HUES64 (cell line): ENCODE results near the gene HOATZ.
A peak's percentile ranks its signal among the peaks of the same experiment; 100 is the strongest.

Source experiments
- H3K27ac ChIP-seq: 2 replicates; pipeline ENCODE4 v1.7.0; 2013; ENCODE audit warnings: low read depth, low read length, inconsistent platforms
- H3K27me3 ChIP-seq: 2 replicates; pipeline ENCODE4 v1.6.1; 2013; ENCODE audit warnings: mild to moderate bottlenecking, low read length; ENCODE audit not compliant: insufficient read depth
- H3K36me3 ChIP-seq: 2 replicates; pipeline ENCODE4 v1.6.1; 2013; ENCODE audit warnings: mild to moderate bottlenecking, low read length; ENCODE audit not compliant: insufficient read depth
- H3K4me1 ChIP-seq: 2 replicates; pipeline ENCODE4 v1.6.1; 2013; ENCODE audit warnings: mild to moderate bottlenecking, low read length, moderate library complexity; ENCODE audit not compliant: insufficient read depth
- H3K4me3 ChIP-seq: 2 replicates; pipeline ENCODE4 v1.5.1; 2013; ENCODE audit warnings: mild to moderate bottlenecking, low read length, moderate library complexity
- H3K9ac ChIP-seq: 2 replicates; pipeline ENCODE4 v1.6.1; 2013; ENCODE audit warnings: mild to moderate bottlenecking, low read depth, low read length
- H3K9me3 ChIP-seq: 2 replicates; pipeline ENCODE4 v1.6.1; 2013; ENCODE audit warnings: low read depth, low read length; ENCODE audit not compliant: insufficient read depth
- WGBS: fragments of 150-250, 120-280 bp; methylation state at CpG from one replicate; pipeline ENCODE4 v1.1.7; 2013; ENCODE audit warnings: missing lambda C conversion rate; 5-methylcytosine and 5-hydroxymethylcytosine counted together

HOATZ gene

DNA sequence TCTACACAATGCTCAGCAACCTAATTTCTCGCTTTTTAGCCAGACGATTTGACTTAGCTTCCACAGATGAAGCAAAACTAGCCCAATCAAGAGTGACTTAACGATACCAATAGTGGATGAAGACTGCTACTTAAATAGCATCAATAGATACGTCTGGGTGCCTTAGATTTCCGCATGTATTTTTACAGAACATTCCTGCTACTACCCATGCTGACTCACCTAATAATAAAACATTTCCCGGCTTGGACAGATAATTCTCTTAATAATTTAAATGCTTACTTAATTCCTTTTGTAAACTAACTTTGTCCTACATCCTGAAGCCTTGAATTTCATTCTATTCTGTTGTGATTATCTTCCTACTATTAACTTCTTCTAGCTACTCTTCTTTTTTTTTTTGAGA, 20.7 kb downstream of the HOATZ start:
- H3K4me3 ChIP-seq: no peak overlapping the region
- H3K9ac ChIP-seq: no peak overlapping the region
- H3K27ac ChIP-seq: no peak overlapping the region
- peaks cover 25% of the 10 kb centered on the region for H3K27me3 ChIP-seq
- H3K4me1 ChIP-seq: peaks cover 25% of the 10 kb centered on the region; the same call in 1 of the 2 replicates
- H3K36me3 ChIP-seq: no peaks in the 10 kb centered on the region
- no peaks in the 10 kb centered on the region; the same call in 1 of the 2 replicates for H3K9me3 ChIP-seq
- WGBS: 93% methylated on average over 6 of the region's 6 CpGs

DNA sequence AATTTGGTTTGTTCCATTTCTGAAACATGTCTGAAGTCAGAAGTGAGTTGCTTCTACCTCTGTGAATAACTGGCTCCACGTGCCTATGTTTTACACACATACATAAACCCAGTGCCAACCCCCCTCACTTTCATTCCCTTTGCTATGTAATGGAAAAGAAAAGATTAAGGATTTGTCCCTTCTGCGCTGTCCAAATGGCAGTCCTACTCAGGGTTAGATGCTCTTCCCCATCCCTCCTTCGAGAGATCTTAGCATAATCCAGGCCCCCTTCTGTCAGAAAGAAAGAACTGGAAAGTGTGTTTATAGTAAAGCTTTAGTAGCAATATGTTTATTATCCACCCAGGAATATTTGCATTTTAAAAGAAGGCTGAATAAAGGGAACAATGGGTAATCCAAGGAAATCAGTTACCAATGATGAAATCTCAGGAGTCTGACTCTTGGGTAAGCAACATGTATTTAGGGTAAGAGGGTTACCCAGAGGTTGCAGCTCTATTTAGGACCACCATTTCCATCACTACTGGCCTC, 22.8 kb downstream of the HOATZ start:
- WGBS: 57% methylated on average over 3 of the region's 3 CpGs
- Histone ChIP-seq H3K4me3 (no peak overlapping the region), H3K9ac (no peak overlapping the region), H3K4me1 (peaks cover 21% of the 10 kb centered on the region; the same call in 1 of the 2 replicates), H3K36me3 (no peaks in the 10 kb centered on the region), H3K9me3 (no peaks in the 10 kb centered on the region; the same call in 1 of the 2 replicates), H3K27ac (no peak overlapping the region), H3K27me3 (peaks cover 46% of the 10 kb centered on the region)

DNA sequence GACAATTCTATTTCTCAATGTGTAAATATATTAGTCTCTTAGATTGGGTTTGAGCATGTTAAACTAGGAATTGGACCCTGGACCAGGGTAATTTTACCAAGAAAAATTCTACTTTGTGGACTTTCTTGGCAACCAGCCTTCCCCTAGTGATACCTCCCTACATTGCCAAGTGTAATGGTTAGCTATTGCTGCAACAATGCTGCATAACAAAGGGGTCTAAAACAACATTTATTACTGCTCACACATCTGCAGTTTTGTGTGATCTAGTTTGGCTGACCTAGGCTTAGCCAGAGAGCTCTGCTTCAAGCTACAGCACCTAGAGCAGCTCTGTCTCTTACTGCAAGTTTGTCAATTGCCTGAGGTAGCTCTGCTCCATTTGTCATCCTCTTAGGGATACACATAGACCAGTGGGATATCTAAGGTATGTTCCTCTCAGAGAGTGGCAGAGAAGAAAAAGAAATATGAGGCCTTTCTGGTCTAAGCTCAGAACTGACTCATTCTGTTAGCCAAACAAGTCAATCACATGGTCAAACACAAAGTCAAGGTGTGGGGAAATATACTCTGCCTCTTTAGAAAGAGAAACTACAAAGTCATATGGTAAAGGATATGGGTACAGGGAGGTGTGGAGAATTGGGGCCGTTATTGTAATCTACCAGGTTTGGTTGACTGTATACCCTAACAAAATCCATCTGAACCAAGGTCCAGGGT, 24.0 kb downstream of the HOATZ start:
- Histone ChIP-seq H3K4me3 (no peak overlapping the region), H3K27me3 (peaks cover 57% of the 10 kb centered on the region), H3K9ac (no peak overlapping the region), H3K27ac (no peak overlapping the region), H3K4me1 (peaks cover 14% of the 10 kb centered on the region; the same call in 1 of the 2 replicates), H3K9me3 (no peaks in the 10 kb centered on the region; the same call in 1 of the 2 replicates), H3K36me3 (no peaks in the 10 kb centered on the region)
- WGBS: no CpG with 5 or more reads among the region's 1 CpG

DNA sequence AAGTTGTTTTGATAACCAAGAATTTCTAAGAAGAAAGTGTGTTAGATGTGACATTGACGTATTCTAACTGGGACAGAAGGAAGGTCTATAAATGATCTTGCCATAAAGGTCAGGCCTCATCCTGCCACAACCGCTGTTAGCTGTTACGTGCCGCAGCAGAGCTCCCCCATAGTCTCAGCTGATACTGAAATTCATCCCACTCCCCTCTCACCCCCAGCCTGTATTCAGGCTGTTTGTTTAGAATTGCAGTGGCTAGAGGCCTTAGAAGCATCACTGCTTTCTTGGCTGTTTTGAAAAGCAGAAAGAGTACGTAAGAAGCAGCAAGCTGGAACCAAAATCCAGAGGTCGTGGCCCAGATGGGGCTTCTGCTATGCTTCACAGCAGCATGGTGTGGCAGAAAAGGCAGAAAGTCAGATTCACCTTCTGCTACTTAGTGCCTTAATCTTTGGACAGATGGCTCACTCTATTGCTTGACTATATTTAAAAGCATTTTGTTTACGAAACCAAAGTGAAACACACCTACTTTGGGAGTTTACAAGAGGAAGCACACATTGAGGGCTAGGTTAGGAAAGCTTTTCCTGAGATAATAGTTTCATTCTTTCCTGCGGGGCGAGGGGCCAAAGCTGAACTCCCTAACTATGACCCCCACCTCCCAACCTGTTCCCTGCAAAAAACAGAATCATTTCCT, 25.0 kb downstream of the HOATZ start:
- Histone ChIP-seq H3K27me3 (peaks cover 65% of the 10 kb centered on the region), H3K9me3 (no peaks in the 10 kb centered on the region; the same call in 1 of the 2 replicates), H3K36me3 (no peaks in the 10 kb centered on the region), H3K4me1 (peaks cover 14% of the 10 kb centered on the region; the same call in 1 of the 2 replicates), H3K9ac (no peak overlapping the region), H3K4me3 (peak overlapping the region; percentile 67), H3K27ac (no peak overlapping the region)
- WGBS: 72% methylated on average over 9 of the region's 9 CpGs

DNA sequence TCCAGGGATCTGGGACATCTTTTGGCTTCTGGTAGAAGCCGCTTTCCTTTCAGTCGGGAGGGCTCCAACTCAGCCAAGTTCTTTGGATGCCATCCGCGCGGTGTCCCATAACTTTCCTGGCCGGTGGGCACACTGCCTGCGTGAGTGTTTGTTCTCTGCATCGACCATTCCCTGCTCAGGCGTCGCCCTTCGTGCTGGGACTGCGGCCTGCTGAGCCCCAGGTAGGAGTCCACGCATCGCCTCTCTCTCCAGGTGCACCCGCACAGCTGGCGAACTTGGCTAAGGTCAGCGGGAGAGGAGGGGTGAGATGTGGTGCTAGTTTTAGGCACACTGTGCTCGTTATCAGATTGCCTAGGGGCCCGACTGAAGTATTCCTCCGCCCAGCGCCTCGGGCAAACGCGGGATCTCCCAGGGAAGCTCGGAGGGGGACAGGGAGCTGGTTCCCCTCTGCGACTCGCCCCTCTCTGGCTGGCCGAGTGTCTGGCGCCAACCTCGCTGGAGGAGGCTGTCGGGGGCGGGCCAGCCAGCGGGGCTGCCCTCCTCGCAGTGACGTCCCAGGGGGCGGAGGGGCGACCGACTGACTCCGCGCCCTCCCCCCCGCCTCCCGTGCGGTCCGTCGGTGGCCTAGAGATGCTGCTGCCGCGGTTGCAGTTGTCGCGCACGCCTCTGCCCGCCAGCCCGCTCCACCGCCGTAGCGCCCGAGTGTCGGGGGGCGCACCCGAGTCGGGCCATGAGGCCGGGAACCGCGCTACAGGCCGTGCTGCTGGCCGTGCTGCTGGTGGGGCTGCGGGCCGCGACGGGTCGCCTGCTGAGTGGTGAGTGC, 25.7 kb downstream of the HOATZ start, which contains the start of gene LAYN:
LAYN (plus strand) TSS at position 607 of the 823 bp plus-strand sequence; CDS start at position 731, 124 bp downstream.
- 3% methylated on average over 70 of the region's 70 CpGs for WGBS
- peaks cover 65% of the 10 kb centered on the region for H3K27me3 ChIP-seq

DNA sequence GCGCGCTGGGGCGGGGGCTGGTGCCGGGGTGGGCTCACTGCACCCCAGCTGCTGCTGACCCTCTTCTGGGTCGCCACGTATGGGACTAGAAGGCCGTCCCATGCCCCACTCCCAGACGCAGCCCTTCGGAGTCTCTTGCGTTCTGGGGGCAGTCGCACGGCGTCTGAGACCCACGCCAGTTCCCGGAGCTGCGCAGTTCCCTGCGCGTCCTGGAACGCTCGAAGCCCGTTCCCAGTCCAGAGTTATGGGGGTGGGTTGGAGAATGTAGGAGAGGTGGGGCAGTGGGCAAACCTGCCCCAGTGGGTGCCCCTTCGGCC, 26.3 kb downstream of the HOATZ start:
- H3K4me1 ChIP-seq: peaks cover 14% of the 10 kb centered on the region; the same call in 1 of the 2 replicates
- no peaks in the 10 kb centered on the region; the same call in 1 of the 2 replicates for H3K9me3 ChIP-seq
- under 1% methylated on average over 22 of the region's 22 CpGs for WGBS
- H3K36me3 ChIP-seq: no peaks in the 10 kb centered on the region
- no peak overlapping the region; the same call in 1 of the 2 replicates for H3K9ac ChIP-seq
- peak overlapping the region; percentile 67 for H3K4me3 ChIP-seq
- peaks cover 65% of the 10 kb centered on the region for H3K27me3 ChIP-seq
- H3K27ac ChIP-seq: no peak overlapping the region

More for the DNA sequence above, 25.7 kb downstream of the HOATZ start, which contains the start of gene LAYN:
- Histone ChIP-seq H3K9me3 (no peaks in the 10 kb centered on the region; the same call in 1 of the 2 replicates), H3K27ac (no peak within 1 kb of the TSS), H3K4me3 (peak within 1 kb of the TSS; percentile 67), H3K4me1 (peaks cover 14% of the 10 kb centered on the region; the same call in 1 of the 2 replicates), H3K9ac (peak within 1 kb of the TSS; percentile 55), H3K36me3 (no peaks in the 10 kb centered on the region)

DNA sequence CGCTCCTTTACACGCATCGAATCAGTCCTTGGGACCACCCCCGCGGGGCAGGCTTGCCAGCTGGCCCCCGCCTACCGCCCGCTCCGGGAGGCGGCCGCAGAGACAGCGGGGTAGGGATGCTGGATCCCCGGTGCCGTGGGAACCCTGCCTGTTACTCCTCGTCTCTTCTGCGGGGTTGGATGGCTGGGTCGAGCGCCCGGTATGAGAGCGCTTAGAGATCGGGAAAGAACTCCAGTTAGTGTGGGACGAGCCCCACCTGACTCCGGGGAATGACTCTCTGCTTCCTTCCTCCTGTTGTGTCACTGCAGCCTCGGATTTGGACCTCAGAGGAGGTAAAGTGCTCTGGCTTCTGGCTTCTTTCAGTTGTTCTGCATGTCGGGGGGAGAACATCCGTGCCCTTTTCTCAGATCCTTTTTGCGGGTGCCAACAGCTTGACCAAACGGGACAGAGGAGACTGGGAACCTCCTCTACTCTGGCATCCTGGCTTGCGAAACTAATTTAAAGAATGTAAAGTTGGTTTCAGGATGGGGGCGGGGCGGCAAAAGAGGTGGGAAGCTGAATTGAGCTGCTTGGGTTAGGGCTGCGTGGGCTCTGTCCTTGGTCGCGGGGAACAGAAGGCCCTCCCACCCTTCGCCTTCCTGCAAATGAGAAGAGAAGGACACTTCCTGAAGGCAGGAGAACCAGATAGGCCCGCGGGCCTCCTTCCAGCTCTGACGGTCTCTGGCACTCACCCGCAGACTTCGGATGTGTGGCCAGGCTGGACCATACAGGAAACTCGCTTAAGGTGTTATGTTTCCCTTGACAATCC, 26.9 kb downstream of the HOATZ start:
- peak overlapping the region; percentile 67 for H3K4me3 ChIP-seq
- WGBS: 2% methylated on average over 41 of the region's 41 CpGs
- peaks cover 62% of the 10 kb centered on the region for H3K27me3 ChIP-seq
- no peaks in the 10 kb centered on the region; the same call in 1 of the 2 replicates for H3K9me3 ChIP-seq
- no peaks in the 10 kb centered on the region for H3K36me3 ChIP-seq
- H3K27ac ChIP-seq: no peak overlapping the region
- peaks cover 14% of the 10 kb centered on the region; the same call in 1 of the 2 replicates for H3K4me1 ChIP-seq
- H3K9ac ChIP-seq: peak overlapping the region; percentile 45; the same call in 1 of the 2 replicates

DNA sequence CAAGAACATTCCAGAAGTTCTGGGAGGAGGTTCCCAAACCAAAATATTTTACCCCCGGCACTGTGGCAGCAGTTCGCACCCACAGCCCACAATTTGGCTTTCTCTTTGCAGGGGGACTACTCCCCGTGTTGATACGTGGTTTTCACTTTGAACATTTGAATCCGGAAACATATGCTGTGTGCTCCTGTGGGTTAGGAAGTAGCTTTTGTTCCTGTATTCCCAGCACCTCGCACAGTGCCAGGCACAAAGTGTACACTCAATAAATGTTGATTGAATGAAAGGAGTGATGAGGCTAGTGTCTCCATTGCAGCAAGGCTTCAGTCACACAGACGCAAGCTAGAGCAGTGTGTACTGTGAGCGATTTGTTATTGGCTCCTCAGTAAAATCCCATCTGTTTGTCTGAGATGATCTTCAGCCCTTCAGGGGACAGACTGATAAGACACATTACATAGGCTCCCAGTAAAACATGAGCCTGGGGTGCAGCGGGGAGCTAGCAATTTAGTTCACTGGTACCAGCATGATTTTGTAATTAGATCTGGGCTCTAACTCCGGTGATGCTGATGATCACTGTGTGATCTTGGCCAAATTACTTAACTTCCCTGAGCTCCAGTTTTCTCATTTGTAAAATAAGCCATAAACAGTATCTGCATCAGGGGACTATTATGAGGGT, 28.2 kb downstream of the HOATZ start:
- Histone ChIP-seq H3K4me1 (peaks cover 14% of the 10 kb centered on the region; the same call in 1 of the 2 replicates), H3K9me3 (no peaks in the 10 kb centered on the region; the same call in 1 of the 2 replicates), H3K9ac (no peak overlapping the region), H3K4me3 (no peak overlapping the region), H3K27me3 (peaks cover 61% of the 10 kb centered on the region), H3K36me3 (no peaks in the 10 kb centered on the region), H3K27ac (no peak overlapping the region)
- WGBS: 88% methylated on average over 10 of the region's 10 CpGs

DNA sequence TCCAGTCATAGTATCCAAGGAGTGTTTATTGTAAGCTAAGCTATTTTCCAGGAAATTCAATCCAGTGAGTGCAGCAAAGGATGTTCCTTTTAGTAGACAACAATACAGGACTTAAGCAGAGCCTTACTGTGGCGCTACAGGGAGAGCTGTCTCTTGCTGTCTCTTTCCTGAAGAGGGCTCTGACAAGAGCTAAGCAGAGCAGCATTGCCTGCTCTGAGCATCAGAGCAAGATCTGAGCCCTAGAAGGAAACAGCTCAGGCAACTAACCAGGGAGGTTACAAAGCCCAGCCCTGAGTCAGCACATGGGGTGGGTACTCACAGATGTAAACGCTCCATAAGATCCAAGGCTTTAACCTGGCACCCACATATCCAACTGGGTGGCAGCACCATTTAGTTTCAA, 33.9 kb downstream of the HOATZ start:
- no peak overlapping the region for H3K27ac ChIP-seq
- no peaks in the 10 kb centered on the region for H3K9me3 ChIP-seq
- peaks cover 8% of the 10 kb centered on the region; the same call in 1 of the 2 replicates for H3K27me3 ChIP-seq
- H3K9ac ChIP-seq: no peak overlapping the region
- no peaks in the 10 kb centered on the region for H3K36me3 ChIP-seq
- peaks cover 18% of the 10 kb centered on the region for H3K4me1 ChIP-seq
- H3K4me3 ChIP-seq: no peak overlapping the region
- WGBS: 86% methylated on average over 2 of the region's 2 CpGs
